GM21737 (cell line): Measurements from ENCODE around the gene PDGFRB.
A peak's percentile ranks its signal among the peaks of the same experiment; 100 is the strongest.

Experiments used
- ATAC-seq: cut with Tn5 transposase; IDR thresholded peaks from one replicate; pipeline ENCODE4 v1.9.1; 2021; ENCODE audit warnings: mild to moderate bottlenecking, moderate library complexity; ENCODE audit not compliant: unreplicated experiment

Gene PDGFRB

DNA sequence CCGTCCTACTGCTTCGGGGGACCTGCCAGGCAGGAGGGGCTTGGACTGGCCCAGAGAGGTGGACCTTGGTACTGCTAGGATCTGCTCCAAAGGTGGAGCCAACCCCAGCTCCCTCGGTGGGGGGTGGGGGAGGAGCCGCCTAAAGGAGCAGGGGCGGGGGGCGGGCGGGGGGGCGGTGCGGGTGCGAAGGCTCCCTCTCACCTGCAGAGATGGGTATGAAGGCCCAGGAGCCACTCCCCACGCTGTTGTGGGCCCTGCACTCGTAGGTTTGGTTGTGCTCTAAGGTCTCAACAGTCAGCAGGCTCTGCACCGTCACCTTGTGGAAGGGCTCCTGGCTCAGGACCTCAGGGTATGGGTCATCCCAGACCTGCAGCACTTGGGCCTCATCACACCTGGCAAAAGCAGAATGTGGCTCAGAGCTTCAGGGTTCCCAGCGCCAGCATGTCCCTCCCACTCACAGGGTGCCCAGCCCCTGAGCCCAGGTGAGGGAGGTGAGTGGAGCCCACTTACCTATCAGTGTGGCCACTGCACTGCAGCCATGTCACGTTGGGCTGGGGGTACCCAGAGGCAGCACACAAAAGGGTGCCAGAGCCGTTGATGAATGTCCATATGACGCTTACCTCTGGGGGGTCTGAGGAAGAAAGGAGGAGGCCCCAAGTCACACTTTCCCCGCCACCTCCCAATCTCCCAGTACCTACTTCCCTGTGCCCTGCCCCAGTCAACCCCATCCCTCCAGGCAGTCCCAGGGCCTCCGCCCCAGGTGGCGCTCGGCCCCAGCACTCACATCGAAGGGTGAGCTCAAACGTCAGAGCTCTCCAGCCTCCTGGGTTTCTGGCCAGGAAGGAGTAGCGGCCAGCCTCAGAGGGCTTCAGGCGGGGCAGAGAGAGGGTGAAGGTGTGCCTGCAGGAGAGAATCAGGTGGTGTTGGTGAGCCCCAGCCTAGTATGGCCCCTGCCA lies 85.7 kb downstream of the PDGFRB start:
- ATAC-seq = no peak

- ATAC-seq = no peak
Observed at GRCh38 chr5:150068961-150069645, 86.5 kb downstream of the PDGFRB start.

GRCh38 chr5:150068472-150068871 lies 87.2 kb downstream of the PDGFRB start:
- no peak for ATAC-seq

GRCh38 chr5:150068071-150068470 lies 87.6 kb downstream of the PDGFRB start:
- ATAC-seq = no peak

GRCh38 chr5:150067405-150067960 lies 88.2 kb downstream of the PDGFRB start:
- peak; percentile 13 for ATAC-seq

- peak; percentile 50 for ATAC-seq
Observed at GRCh38 chr5:150066901-150067396, 88.7 kb downstream of the PDGFRB start.

DNA sequence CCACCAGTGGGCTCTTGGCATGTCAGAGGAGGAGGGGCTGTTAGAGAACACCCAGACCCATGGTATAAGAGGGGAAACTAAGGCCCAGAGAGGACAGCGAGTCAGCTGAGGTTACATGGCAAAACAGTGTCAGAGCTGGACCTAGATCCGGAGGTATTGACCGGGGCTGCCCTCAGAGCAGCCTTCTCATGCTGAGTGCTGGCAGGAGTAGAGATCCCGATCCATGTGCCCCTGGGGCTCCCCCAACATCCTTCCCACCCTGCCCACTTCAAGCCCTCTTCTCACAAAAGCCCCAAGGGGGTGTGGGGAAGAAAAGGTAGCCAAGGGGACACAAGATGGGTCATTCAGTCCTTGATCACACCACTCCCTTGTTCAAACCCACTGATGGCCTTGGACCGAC lies 89.2 kb downstream of the PDGFRB start:
- ATAC-seq = no peak

- no peak for ATAC-seq
Observed at GRCh38 chr5:150065886-150066285, 89.8 kb downstream of the PDGFRB start.

GRCh38 chr5:150065346-150065745 lies 90.3 kb downstream of the PDGFRB start:
- no peak for ATAC-seq

- ATAC-seq = no peak
Observed at GRCh38 chr5:150064681-150065220, 90.9 kb downstream of the PDGFRB start.
